SK-N-SH (cell line): ENCODE results near the gene KCNT1. TPM values are rescaled to one million over a fixed set of nuclear protein-coding genes. Genes with fewer than 3 reads are reported as not detected.

Source experiments
- CTCF ChIA-PET: fragments of 300-600, 350-600 bp; formaldehyde crosslinking; extraction: SDS; loops from one replicate; lab custom pipeline; 2021; lab: Yijun Ruan, JAX
- POLR2A ChIA-PET: fragments of 350-600 bp; sonication (Branson Sonifier 250); formaldehyde crosslinking; extraction: SDS; loops from one replicate; lab custom pipeline; 2020; ENCODE audit warnings: antibody characterized with exemption, inconsistent platforms; lab: Yijun Ruan, JAX
- DNase-seq: peaks from one replicate; pipeline ENCODE4 v3.0.0; 2012
- H2AFZ ChIP-seq: fragments of 200-600 bp; sonication (generic); 2 replicates; pipeline ENCODE4 v1.8.1; 2016; ENCODE audit warnings: antibody characterized with exemption, mild to moderate bottlenecking, low read depth
- H3F3A ChIP-seq: fragments of 200-600 bp; sonication (generic); replicated peaks from 2 replicates; pipeline ENCODE3; 2016; ENCODE audit warnings: antibody characterized with exemption, mild to moderate bottlenecking; ENCODE audit not compliant: insufficient read depth
- H3K27ac ChIP-seq, 2 experiments: fragments of 200-500 bp in 1 of 2; fragments of 200-600 bp in 1 of 2; sonication (Bioruptor generic) in 1 of 2; sonication (generic), shearing (Covaris generic) in 1 of 2; 2 replicates each; pipeline versions ENCODE4 v1.5.1 to v1.6.1; 2014 to 2016; ENCODE audit warnings: low read depth in 2 of 2, inconsistent platforms in 1 of 2, low read length in 1 of 2, mild to moderate bottlenecking in 1 of 2, mixed read lengths in 1 of 2
- H3K27me3 ChIP-seq: fragments of 200-600 bp; sonication (generic), shearing (Covaris generic); 2 replicates; pipeline ENCODE4 v1.6.1; 2016; ENCODE audit warnings: mixed run types; ENCODE audit not compliant: insufficient read depth
- H3K36me3 ChIP-seq, 2 experiments: fragments of 200-500 bp in 1 of 2; fragments of 200-600 bp in 1 of 2; sonication (Bioruptor generic) in 1 of 2; sonication (generic) in 1 of 2; replicated peaks in 1 of 2; 2 replicates each; pipeline versions ENCODE3 to v1.5.1; 2014 to 2016; ENCODE audit warnings: low read length in 1 of 2, mild to moderate bottlenecking in 1 of 2; ENCODE audit not compliant: insufficient read depth in 2 of 2, control insufficient read depth in 1 of 2
- H3K4me1 ChIP-seq, 2 experiments: fragments of 200-500 bp in 1 of 2; fragments of 200-600 bp in 1 of 2; sonication (Bioruptor generic) in 1 of 2; sonication (generic), shearing (Covaris generic) in 1 of 2; 2 replicates each; pipeline versions ENCODE4 v1.5.1 to v1.6.1; 2014 to 2016; ENCODE audit warnings: low read depth in 1 of 2, low read length in 1 of 2, mixed run types in 1 of 2; ENCODE audit not compliant: insufficient read depth in 2 of 2, control insufficient read depth in 1 of 2
- H3K4me2 ChIP-seq: fragments of 200-600 bp; sonication (generic), shearing (Covaris generic); 2 replicates; pipeline ENCODE4 v1.6.1; 2017; ENCODE audit warnings: mixed run types
- H3K4me3 ChIP-seq, 2 experiments: fragments of 200-500 bp in 1 of 2; fragments of 200-600 bp in 1 of 2; sonication (Bioruptor generic) in 1 of 2; sonication (generic), shearing (Covaris generic) in 1 of 2; 2 replicates each; pipeline versions ENCODE4 v1.5.1 to v1.8.1; 2014 to 2016; ENCODE audit warnings: low read depth in 2 of 2, inconsistent platforms in 1 of 2, low read length in 1 of 2, mild to moderate bottlenecking in 1 of 2, mixed read lengths in 1 of 2, moderate library complexity in 1 of 2
- H3K79me2 ChIP-seq: fragments of 200-600 bp; sonication (generic); 2 replicates; pipeline ENCODE4 v1.8.1; 2017; ENCODE audit warnings: mild to moderate bottlenecking; ENCODE audit not compliant: insufficient read depth
- H3K9ac ChIP-seq: fragments of 200-600 bp; sonication (generic); 2 replicates; pipeline ENCODE4 v1.6.1; 2017; ENCODE audit warnings: mixed run types
- H3K9me2 ChIP-seq: fragments of 200-600 bp; sonication (generic); 2 replicates; pipeline ENCODE4 v1.6.1; 2017; ENCODE audit warnings: mixed run types
- H3K9me3 ChIP-seq: fragments of 200-600 bp; sonication (generic); 2 replicates; pipeline ENCODE4 v1.6.1; 2017; ENCODE audit warnings: mixed run types, mild to moderate bottlenecking, moderate library complexity
- H4K20me1 ChIP-seq: fragments of 200-600 bp; sonication (generic); 2 replicates; pipeline ENCODE4 v1.6.1; 2017; ENCODE audit warnings: mild to moderate bottlenecking, mixed run types; ENCODE audit not compliant: insufficient read depth
- EP300 ChIP-seq, 2 experiments: IDR thresholded peaks; 2 replicates each; pipeline versions ENCODE4 v1.4.0 to v1.6.1; 2012; ENCODE audit warnings: borderline replicate concordance in 1 of 2, low read depth in 1 of 2, low read length in 1 of 2
- EZH2phosphoT487 ChIP-seq: fragments of 200-600 bp; sonication (generic); IDR thresholded peaks from 2 replicates; pipeline ENCODE4 v1.6.1; 2017; ENCODE audit warnings: low read depth, mixed run types, mild to moderate bottlenecking, antibody characterized with exemption, moderate library complexity, borderline replicate concordance
- FOSL2 ChIP-seq: IDR thresholded peaks from 2 replicates; pipeline ENCODE4 v1.4.0; 2012; ENCODE audit warnings: low read depth, mild to moderate bottlenecking, moderate library complexity, borderline replicate concordance
- FOXJ3 ChIP-seq: sonication (generic); formaldehyde crosslinking; IDR thresholded peaks from 2 replicates; pipeline ENCODE4 v1.5.1; 2020; ENCODE audit warnings: mild to moderate bottlenecking, missing genetic modification reagents
- GABPA ChIP-seq: IDR thresholded peaks from 2 replicates; pipeline ENCODE4 v1.4.0; 2012; ENCODE audit warnings: low read depth, mild to moderate bottlenecking
- GATA2 ChIP-seq: sonication (generic); formaldehyde crosslinking; IDR thresholded peaks from 2 replicates; pipeline ENCODE4 v1.5.0; 2020; ENCODE audit warnings: mild to moderate bottlenecking, missing genetic modification reagents
- JUND ChIP-seq: IDR thresholded peaks from 2 replicates; pipeline ENCODE4 v1.4.0; 2012
- MXI1 ChIP-seq: IDR thresholded peaks from 2 replicates; pipeline ENCODE4 v1.6.1; 2012; ENCODE audit warnings: mild to moderate bottlenecking, low read depth, low read length, improper control_type of control experiment
- NFIC ChIP-seq: IDR thresholded peaks from 2 replicates; pipeline ENCODE4 v1.4.0; 2012; ENCODE audit warnings: borderline replicate concordance
- POLR2AphosphoS5 ChIP-seq: IDR thresholded peaks from 2 replicates; pipeline ENCODE4 v1.6.1; 2012; ENCODE audit warnings: low read depth, low read length
- RAD21 ChIP-seq: IDR thresholded peaks from 2 replicates; pipeline ENCODE4 v1.6.1; 2012; ENCODE audit warnings: mild to moderate bottlenecking, low read length
- RCOR1 ChIP-seq: fragments of 150-350 bp; IDR thresholded peaks from 2 replicates; pipeline ENCODE4 v1.6.1; 2017; ENCODE audit warnings: antibody characterized with exemption, low read length
- RXRA ChIP-seq: IDR thresholded peaks from 2 replicates; pipeline ENCODE4 v1.4.0; 2012; ENCODE audit warnings: low read depth, mild to moderate bottlenecking, borderline replicate concordance
- SMC3 ChIP-seq: IDR thresholded peaks from 2 replicates; pipeline ENCODE4 v1.6.1; 2012; ENCODE audit warnings: low read depth, low read length, improper control_type of control experiment
- TAF1 ChIP-seq: IDR thresholded peaks from 2 replicates; pipeline ENCODE4 v1.6.1; 2012; ENCODE audit warnings: low read depth, mild to moderate bottlenecking, low read length, moderate library complexity, borderline replicate concordance
- YY1 ChIP-seq: IDR thresholded peaks from 2 replicates; pipeline ENCODE4 v1.4.0; 2012; ENCODE audit warnings: low read depth, mild to moderate bottlenecking
- WGBS: methylation state at CpG from one replicate; pipeline ENCODE4 v1.1.6; 2017; ENCODE audit warnings: low lambda C conversion rate; 5-methylcytosine and 5-hydroxymethylcytosine counted together
- polyA plus RNA-seq, 3 experiments: library from polyadenylated mRNA; depleted of rRNA; stranded (reverse); fragments of >200 nt; gene quantifications; 2 replicates each; pipeline ENCODE4 v1.2.3, GENCODE V29; 2012
- TF ChIP-seq, protein P1 (sequence below): IDR thresholded peaks from 2 replicates; pipeline ENCODE4 v1.6.1; 2012; ENCODE audit warnings: mild to moderate bottlenecking, low read depth, low read length, moderate library complexity
- TF ChIP-seq, protein P2 (sequence below): IDR thresholded peaks from 2 replicates; pipeline ENCODE4 v1.4.0; 2012; ENCODE audit warnings: low read depth
- TF ChIP-seq, protein P3 (sequence below): IDR thresholded peaks from 2 replicates; pipeline ENCODE4 v1.4.0; 2012; ENCODE audit warnings: low read depth, borderline replicate concordance
- TF ChIP-seq, protein P4 (sequence below): fragments of 200-600 bp; sonication (generic); IDR thresholded peaks from 2 replicates; pipeline ENCODE4 v1.6.1; 2017; ENCODE audit warnings: antibody characterized with exemption, mild to moderate bottlenecking, moderate library complexity

KCNT1 gene
- polyA plus RNA-seq, 1 of the 3 experiments (the other 2 are of a cell fraction) = 0.08 TPM

DNA sequence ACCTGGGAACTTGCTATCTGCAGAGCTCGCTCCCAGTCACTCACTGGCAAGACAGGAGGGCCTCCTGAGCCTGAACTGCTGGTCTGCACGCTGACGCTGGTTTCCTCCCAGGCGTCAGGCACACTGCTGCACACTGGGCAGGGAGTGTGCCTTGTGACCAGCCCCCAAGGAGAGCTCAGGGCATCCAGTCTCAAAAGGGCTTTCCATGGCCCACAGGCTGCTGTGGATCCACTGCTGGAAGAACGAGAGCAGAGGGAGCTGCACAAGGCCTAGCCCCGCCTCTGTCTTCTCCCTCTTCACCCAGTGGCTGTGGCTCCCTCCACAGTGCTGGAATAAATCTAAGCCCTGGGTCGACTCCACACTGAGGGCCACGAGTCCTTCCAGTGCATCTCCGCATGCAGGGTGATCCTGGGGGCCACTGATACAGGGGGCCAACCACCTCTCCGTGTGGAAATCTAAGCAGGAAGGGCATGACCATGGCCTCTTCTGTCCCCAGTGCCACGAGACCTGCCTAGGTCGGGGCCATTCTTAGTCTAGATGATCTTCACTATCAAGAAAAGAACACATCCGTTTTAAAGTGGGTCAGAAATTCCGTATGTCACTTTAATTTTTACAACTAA lies 111.8 kb downstream of the KCNT1 start (continued):
- TF ChIP-seq, protein P1, sequence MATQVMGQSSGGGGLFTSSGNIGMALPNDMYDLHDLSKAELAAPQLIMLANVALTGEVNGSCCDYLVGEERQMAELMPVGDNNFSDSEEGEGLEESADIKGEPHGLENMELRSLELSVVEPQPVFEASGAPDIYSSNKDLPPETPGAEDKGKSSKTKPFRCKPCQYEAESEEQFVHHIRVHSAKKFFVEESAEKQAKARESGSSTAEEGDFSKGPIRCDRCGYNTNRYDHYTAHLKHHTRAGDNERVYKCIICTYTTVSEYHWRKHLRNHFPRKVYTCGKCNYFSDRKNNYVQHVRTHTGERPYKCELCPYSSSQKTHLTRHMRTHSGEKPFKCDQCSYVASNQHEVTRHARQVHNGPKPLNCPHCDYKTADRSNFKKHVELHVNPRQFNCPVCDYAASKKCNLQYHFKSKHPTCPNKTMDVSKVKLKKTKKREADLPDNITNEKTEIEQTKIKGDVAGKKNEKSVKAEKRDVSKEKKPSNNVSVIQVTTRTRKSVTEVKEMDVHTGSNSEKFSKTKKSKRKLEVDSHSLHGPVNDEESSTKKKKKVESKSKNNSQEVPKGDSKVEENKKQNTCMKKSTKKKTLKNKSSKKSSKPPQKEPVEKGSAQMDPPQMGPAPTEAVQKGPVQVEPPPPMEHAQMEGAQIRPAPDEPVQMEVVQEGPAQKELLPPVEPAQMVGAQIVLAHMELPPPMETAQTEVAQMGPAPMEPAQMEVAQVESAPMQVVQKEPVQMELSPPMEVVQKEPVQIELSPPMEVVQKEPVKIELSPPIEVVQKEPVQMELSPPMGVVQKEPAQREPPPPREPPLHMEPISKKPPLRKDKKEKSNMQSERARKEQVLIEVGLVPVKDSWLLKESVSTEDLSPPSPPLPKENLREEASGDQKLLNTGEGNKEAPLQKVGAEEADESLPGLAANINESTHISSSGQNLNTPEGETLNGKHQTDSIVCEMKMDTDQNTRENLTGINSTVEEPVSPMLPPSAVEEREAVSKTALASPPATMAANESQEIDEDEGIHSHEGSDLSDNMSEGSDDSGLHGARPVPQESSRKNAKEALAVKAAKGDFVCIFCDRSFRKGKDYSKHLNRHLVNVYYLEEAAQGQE = no peak
- TF ChIP-seq YY1 (no peak), RXRA (no peak)
- TF ChIP-seq, protein P2, sequence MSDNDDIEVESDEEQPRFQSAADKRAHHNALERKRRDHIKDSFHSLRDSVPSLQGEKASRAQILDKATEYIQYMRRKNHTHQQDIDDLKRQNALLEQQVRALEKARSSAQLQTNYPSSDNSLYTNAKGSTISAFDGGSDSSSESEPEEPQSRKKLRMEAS = no peak
- TF ChIP-seq, all 33 proteins: peak for 0

DNA sequence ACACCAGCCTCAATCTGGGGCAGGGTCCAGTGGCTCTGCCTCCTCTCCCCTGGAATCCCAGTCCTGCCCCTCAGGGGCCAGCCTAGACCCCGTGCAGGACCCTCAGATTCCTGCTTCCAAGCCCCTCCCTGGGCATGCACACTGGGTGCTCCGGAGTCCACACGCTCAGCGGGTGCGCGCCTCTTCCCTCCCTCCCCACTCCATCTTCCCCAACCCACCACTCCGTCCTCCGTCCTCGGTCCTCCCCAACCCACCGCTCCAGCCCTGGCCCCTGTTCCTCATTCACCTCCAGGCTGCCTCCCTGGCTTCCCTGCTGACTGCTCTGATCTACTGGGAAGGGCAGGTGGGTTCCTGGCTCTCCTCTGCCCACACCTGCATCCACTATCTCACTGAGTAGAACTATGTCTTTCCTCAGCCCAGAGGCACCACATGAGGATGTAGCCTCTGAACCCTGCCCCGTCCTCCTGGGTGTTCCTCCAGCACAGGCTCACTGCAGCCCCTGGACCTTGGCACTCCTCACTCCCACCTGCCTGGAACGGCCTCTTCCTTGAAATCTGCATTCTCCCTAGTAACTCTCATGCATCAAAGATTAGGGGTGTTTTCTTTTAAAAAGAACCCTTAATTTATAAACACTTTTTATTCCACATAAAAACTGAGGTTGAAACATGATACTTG lies 112.6 kb downstream of the KCNT1 start:
- Histone ChIP-seq H3K4me3 (no peak overlapping the region), H3K27ac (no peak overlapping the region), H3K9me2 (no peaks in the 10 kb centered on the region), H3K9me3 (no peaks in the 10 kb centered on the region), H3K36me3 (peaks cover 37 to 80% of the 10 kb centered on the region in 2 experiments), H4K20me1 (no peaks in the 10 kb centered on the region), H3K9ac (no peak overlapping the region), H3K27me3 (no peaks in the 10 kb centered on the region), H3K79me2 (no peaks in the 10 kb centered on the region), H3K4me1 (peaks cover 0 to 8% of the 10 kb centered on the region in 2 experiments; a peak in 1 of 4 replicates), H3F3A (no peaks in the 10 kb centered on the region), H3K4me2 (no peak overlapping the region), H2AFZ (no peak overlapping the region)
- no peak for DNase-seq
- POLR2A ChIA-PET = no interaction called here
- CTCF ChIA-PET = no interaction called here
- WGBS = 99% methylated on average over 12 of the region's 12 CpGs
- TF ChIP-seq TAF1 (no peak), RXRA (no peak), SMC3 (no peak), GABPA (no peak), NFIC (no peak), FOSL2 (no peak), JUND (no peak), RCOR1 (no peak), RAD21 (no peak), EZH2phosphoT487 (no peak), GATA2 (CRISPR knock-in tag) (no peak), MXI1 (no peak), POLR2AphosphoS5 (no peak), FOXJ3 (CRISPR knock-in tag) (no peak), EP300 (IDR thresholded peaks at IDR 0.05; ENCODE audit: borderline replicate concordance in 1 of 2, low read depth in 1 of 2, low read length in 1 of 2) (no peak)
- TF ChIP-seq, protein P3, sequence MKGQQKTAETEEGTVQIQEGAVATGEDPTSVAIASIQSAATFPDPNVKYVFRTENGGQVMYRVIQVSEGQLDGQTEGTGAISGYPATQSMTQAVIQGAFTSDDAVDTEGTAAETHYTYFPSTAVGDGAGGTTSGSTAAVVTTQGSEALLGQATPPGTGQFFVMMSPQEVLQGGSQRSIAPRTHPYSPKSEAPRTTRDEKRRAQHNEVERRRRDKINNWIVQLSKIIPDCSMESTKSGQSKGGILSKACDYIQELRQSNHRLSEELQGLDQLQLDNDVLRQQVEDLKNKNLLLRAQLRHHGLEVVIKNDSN = no peak
- TF ChIP-seq, protein P4, sequence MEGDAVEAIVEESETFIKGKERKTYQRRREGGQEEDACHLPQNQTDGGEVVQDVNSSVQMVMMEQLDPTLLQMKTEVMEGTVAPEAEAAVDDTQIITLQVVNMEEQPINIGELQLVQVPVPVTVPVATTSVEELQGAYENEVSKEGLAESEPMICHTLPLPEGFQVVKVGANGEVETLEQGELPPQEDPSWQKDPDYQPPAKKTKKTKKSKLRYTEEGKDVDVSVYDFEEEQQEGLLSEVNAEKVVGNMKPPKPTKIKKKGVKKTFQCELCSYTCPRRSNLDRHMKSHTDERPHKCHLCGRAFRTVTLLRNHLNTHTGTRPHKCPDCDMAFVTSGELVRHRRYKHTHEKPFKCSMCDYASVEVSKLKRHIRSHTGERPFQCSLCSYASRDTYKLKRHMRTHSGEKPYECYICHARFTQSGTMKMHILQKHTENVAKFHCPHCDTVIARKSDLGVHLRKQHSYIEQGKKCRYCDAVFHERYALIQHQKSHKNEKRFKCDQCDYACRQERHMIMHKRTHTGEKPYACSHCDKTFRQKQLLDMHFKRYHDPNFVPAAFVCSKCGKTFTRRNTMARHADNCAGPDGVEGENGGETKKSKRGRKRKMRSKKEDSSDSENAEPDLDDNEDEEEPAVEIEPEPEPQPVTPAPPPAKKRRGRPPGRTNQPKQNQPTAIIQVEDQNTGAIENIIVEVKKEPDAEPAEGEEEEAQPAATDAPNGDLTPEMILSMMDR = no peak
- TF ChIP-seq, protein P1 = no peak
